HCT116 (cell line): ENCODE data around the gene ZC3H12D.

ENCODE experiments used
- CEBPB ChIP-seq: IDR thresholded peaks from 2 replicates; pipeline ENCODE4 v1.6.1; 2012; ENCODE audit warnings: low read depth
- JUND ChIP-seq: IDR thresholded peaks from 2 replicates; pipeline ENCODE4 v1.6.1; 2012
- POLR2A ChIP-seq: IDR thresholded peaks from 2 replicates; pipeline ENCODE4 v1.7.0; 2011; ENCODE audit warnings: borderline replicate concordance; ENCODE audit not compliant: insufficient read depth, insufficient read length; ENCODE audit errors: extremely low read depth
- YY1 ChIP-seq: IDR thresholded peaks from 2 replicates; pipeline ENCODE4 v1.6.1; 2011; ENCODE audit warnings: low read length, low read depth, moderate library complexity, mild to moderate bottlenecking; ENCODE audit not compliant: insufficient replicate concordance; ENCODE audit errors: extremely low read depth

DNA sequence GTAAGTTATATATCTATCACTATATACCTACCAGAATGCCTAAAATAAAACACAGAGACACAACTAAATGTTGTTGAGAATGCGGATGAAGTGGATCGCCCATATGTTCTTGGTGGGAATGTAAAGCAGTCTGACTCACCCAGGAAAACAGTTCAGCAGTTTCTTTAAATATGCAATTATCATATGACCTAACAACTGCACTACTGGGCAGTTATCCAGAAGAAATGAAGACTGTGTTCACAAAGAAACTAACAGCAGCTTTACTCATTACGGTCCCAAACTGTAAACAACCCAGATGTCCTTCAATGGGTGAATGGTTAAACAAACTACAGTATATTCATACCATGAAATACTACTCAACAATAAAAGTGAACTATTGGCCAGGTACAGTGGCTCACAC lies 14.3 kb upstream of the ZC3H12D start:
- no peak for TF ChIP-seq YY1
- TF ChIP-seq JUND = no peak
- no peak for TF ChIP-seq POLR2A
- no peak for TF ChIP-seq CEBPB
